Neuronal stem cell (in vitro differentiated cells): ENCODE measurements around the gene ALDH3B2.

Source experiments
- DNase-seq: peaks from one replicate; pipeline ENCODE4 v3.0.0-alpha.2; 2013; ENCODE audit warnings: low spot score
- H2AFZ ChIP-seq: one replicate; pipeline ENCODE4 v1.6.1; 2013; ENCODE audit warnings: mild to moderate bottlenecking, low read length, inconsistent platforms
- H2AK5ac ChIP-seq: 2 replicates; pipeline ENCODE4 v1.6.1; 2013; ENCODE audit warnings: low read depth, mild to moderate bottlenecking, inconsistent platforms, low read length, moderate library complexity, mixed read lengths
- H2BK120ac ChIP-seq: 2 replicates; pipeline ENCODE4 v1.6.1; 2013; ENCODE audit warnings: low read depth, mild to moderate bottlenecking, inconsistent platforms, low read length, moderate library complexity, mixed read lengths
- H2BK12ac ChIP-seq: one replicate; pipeline ENCODE4 v1.6.1; 2013; ENCODE audit warnings: low read length, inconsistent platforms
- H2BK15ac ChIP-seq: 2 replicates; pipeline ENCODE4 v1.6.1; 2013; ENCODE audit warnings: mild to moderate bottlenecking, low read length, inconsistent platforms, mixed read lengths
- H2BK5ac ChIP-seq: one replicate; pipeline ENCODE4 v1.6.1; 2013; ENCODE audit warnings: inconsistent platforms, mild to moderate bottlenecking, low read length, moderate library complexity
- H3K14ac ChIP-seq: one replicate; pipeline ENCODE4 v1.6.1; 2013; ENCODE audit warnings: low read length, inconsistent platforms
- H3K18ac ChIP-seq: 2 replicates; pipeline ENCODE4 v1.6.1; 2013; ENCODE audit warnings: low read length, inconsistent platforms
- H3K23ac ChIP-seq: 2 replicates; pipeline ENCODE4 v1.6.1; 2013; ENCODE audit warnings: low read depth, mild to moderate bottlenecking, mixed read lengths, low read length, inconsistent platforms; ENCODE audit not compliant: poor library complexity
- H3K27ac ChIP-seq: replicated peaks from 3 replicates; pipeline ENCODE4 v1.5.1; 2013; ENCODE audit warnings: low read length, inconsistent platforms
- H3K27me3 ChIP-seq, 3 experiments: 2 replicates each; pipeline ENCODE4 v1.6.1; 2013; ENCODE audit warnings: low read length in 3 of 3, mild to moderate bottlenecking in 2 of 3, inconsistent platforms in 1 of 3, low read depth in 1 of 3, mixed read lengths in 1 of 3, moderate library complexity in 1 of 3; ENCODE audit not compliant: control insufficient read depth in 3 of 3, insufficient read depth in 3 of 3
- H3K36me3 ChIP-seq, 2 donors: replicated peaks in 1 of 2; 2 replicates each; pipeline ENCODE4 v1.6.1; 2013; ENCODE audit warnings: low read length in 2 of 2; ENCODE audit not compliant: control insufficient read depth in 2 of 2, insufficient read depth in 2 of 2
- H3K4ac ChIP-seq: 2 replicates; pipeline ENCODE4 v1.6.1; 2013; ENCODE audit warnings: inconsistent platforms, mild to moderate bottlenecking, low read length, moderate library complexity
- H3K4me1 ChIP-seq, 2 donors: 1 replicate in 1 of 2; 2 replicates in 1 of 2; pipeline ENCODE4 v1.6.1; 2013; ENCODE audit warnings: low read length in 2 of 2, low read depth in 1 of 2; ENCODE audit not compliant: control insufficient read depth in 2 of 2, insufficient read depth in 1 of 2
- H3K4me2 ChIP-seq: one replicate; pipeline ENCODE4 v1.6.1; 2013; ENCODE audit warnings: mild to moderate bottlenecking, low read length, inconsistent platforms; ENCODE audit not compliant: insufficient read depth, poor library complexity, severe bottlenecking
- H3K4me3 ChIP-seq, 2 donors: 2 replicates each; pipeline ENCODE4 v1.5.1; 2013; ENCODE audit warnings: low read length in 2 of 2, mild to moderate bottlenecking in 2 of 2, inconsistent platforms in 1 of 2, moderate library complexity in 1 of 2
- H3K79me1 ChIP-seq: one replicate; pipeline ENCODE4 v1.6.1; 2013; ENCODE audit warnings: low read depth, mild to moderate bottlenecking, inconsistent platforms, low read length, moderate library complexity
- H3K9ac ChIP-seq: one replicate; pipeline ENCODE4 v1.6.1; 2013; ENCODE audit warnings: mild to moderate bottlenecking, low read depth, low read length, inconsistent platforms; ENCODE audit not compliant: poor library complexity
- H3K9me3 ChIP-seq, 2 donors: replicated peaks in 1 of 2; 2 replicates each; pipeline versions ENCODE3 to v1.6.1; 2013; ENCODE audit warnings: low read length in 2 of 2, mild to moderate bottlenecking in 2 of 2, inconsistent platforms in 1 of 2, low read depth in 1 of 2, mixed read lengths in 1 of 2, moderate library complexity in 1 of 2; ENCODE audit not compliant: control insufficient read depth in 2 of 2, insufficient read depth in 1 of 2
- H4K8ac ChIP-seq: one replicate; pipeline ENCODE4 v1.6.1; 2013; ENCODE audit warnings: low read depth, mild to moderate bottlenecking, inconsistent platforms, low read length, moderate library complexity
- H4K91ac ChIP-seq: one replicate; pipeline ENCODE4 v1.6.1; 2013; ENCODE audit warnings: low read length, low read depth, mild to moderate bottlenecking, inconsistent platforms; ENCODE audit not compliant: poor library complexity
- WGBS, 2 donors: extraction: QIAGEN DNeasy Blood & Tissue Kit; methylation state at CpG; one replicate each; pipeline ENCODE4 v1.1.7; 2013; ENCODE audit warnings: missing lambda C conversion rate in 2 of 2, mixed read lengths in 1 of 2; ENCODE audit not compliant: insufficient read length in 2 of 2, insufficient replicate concordance in 1 of 2; ENCODE audit errors: extremely low coverage in 2 of 2; 5-methylcytosine and 5-hydroxymethylcytosine counted together

The ALDH3B2 gene

GRCh38 chr11:67640021-67640757, 34.2 kb downstream of the ALDH3B2 start:
- H3K18ac ChIP-seq = peak overlapping the region; percentile 91
- no peaks in the 10 kb centered on the region for H3K79me1 ChIP-seq
- H3K4me1 ChIP-seq = peaks cover 2 to 12% of the 10 kb centered on the region in 2 donors
- H2BK12ac ChIP-seq = peak overlapping the region; percentile 68
- no peak overlapping the region for H2BK5ac ChIP-seq
- peak overlapping the region; percentile 71 for H2AFZ ChIP-seq
- peak overlapping the region; percentile 38 for H3K23ac ChIP-seq
- DNase-seq = no peak
- H3K4me2 ChIP-seq = no peak overlapping the region
- no peaks in the 10 kb centered on the region for H3K36me3 ChIP-seq
- peaks cover 0 to 2% of the 10 kb centered on the region in 2 donors for H3K9me3 ChIP-seq
- H4K8ac ChIP-seq = no peak overlapping the region
- peak overlapping the region; percentile 67 for H4K91ac ChIP-seq
- peaks cover 0 to 5% (median 2%) of the 10 kb centered on the region in 3 experiments for H3K27me3 ChIP-seq
- H2AK5ac ChIP-seq = peak overlapping the region; percentile 91
- no peak overlapping the region for H3K9ac ChIP-seq
- no peak overlapping the region for H3K4ac ChIP-seq
- WGBS, 2 donors = no CpG with 5 or more reads among the region's 23 CpGs
- peak overlapping the region; percentile 44 for H3K14ac ChIP-seq
- no peak overlapping the region for H3K27ac ChIP-seq
- no peak overlapping the region for H2BK120ac ChIP-seq
- peak overlapping the region; percentile 93 for H2BK15ac ChIP-seq
- peak overlapping the region in 1 of 2 donors; percentile 15 for H3K4me3 ChIP-seq

- Histone ChIP-seq H3K9me3 (peaks cover 0 to 2% of the 10 kb centered on the region in 2 donors), H2BK120ac (peak within 1 kb of the TSS; percentile 81)
- no CpG with 5 or more reads among the region's 18 CpGs for WGBS, 2 donors
These were observed 35.0 kb downstream of the ALDH3B2 start, which contains the start of gene TBX10 for GRCh38 chr11:67639438-67639859. Gene TBX10, minus strand, starts transcription at chr11:67639763. Its CDS starts 291 bp downstream, at chr11:67639472.

GRCh38 chr11:67638535-67639437, 35.6 kb downstream of the ALDH3B2 start:
- no peaks in the 10 kb centered on the region for H3K36me3 ChIP-seq
- no peak overlapping the region for H3K4me3 ChIP-seq
- peak overlapping the region; percentile 81 for H2BK120ac ChIP-seq
- H3K4ac ChIP-seq = no peak overlapping the region
- H3K27me3 ChIP-seq = peaks cover 0 to 5% (median 2%) of the 10 kb centered on the region in 3 experiments
- H3K18ac ChIP-seq = peak overlapping the region; percentile 38
- peak overlapping the region; percentile 82 for H3K14ac ChIP-seq
- no peak overlapping the region for H3K27ac ChIP-seq
- no peak overlapping the region for H2BK12ac ChIP-seq
- peaks cover 2 to 12% of the 10 kb centered on the region in 2 donors for H3K4me1 ChIP-seq
- H2BK15ac ChIP-seq = peak overlapping the region; percentile 93
- peak overlapping the region; percentile 60 for H3K9ac ChIP-seq
- H4K8ac ChIP-seq = peak overlapping the region; percentile 82
- no peak overlapping the region for H3K4me2 ChIP-seq
- H3K23ac ChIP-seq = peak overlapping the region; percentile 97
- WGBS, 2 donors = no CpG with 5 or more reads among the region's 24 CpGs
- no peak overlapping the region for H2AFZ ChIP-seq
- DNase-seq = no peak
- H3K79me1 ChIP-seq = no peaks in the 10 kb centered on the region
- peak overlapping the region; percentile 91 for H2AK5ac ChIP-seq
- peaks cover 0 to 2% of the 10 kb centered on the region in 2 donors for H3K9me3 ChIP-seq
- peak overlapping the region; percentile 87 for H2BK5ac ChIP-seq
- no peak overlapping the region for H4K91ac ChIP-seq

More at GRCh38 chr11:67639438-67639859, 35.0 kb downstream of the ALDH3B2 start, which contains the start of gene TBX10:
- no peaks in the 10 kb centered on the region for H3K79me1 ChIP-seq
- H3K23ac ChIP-seq = peak within 1 kb of the TSS; percentile 97
- H3K4me1 ChIP-seq = peaks cover 2 to 12% of the 10 kb centered on the region in 2 donors
- no peak within 1 kb of the TSS for H3K4me2 ChIP-seq
- peak within 1 kb of the TSS; percentile 91 for H2AK5ac ChIP-seq
- peak within 1 kb of the TSS; percentile 75 for H2BK12ac ChIP-seq
- peak within 1 kb of the TSS; percentile 93 for H2BK15ac ChIP-seq
- H4K8ac ChIP-seq = peak within 1 kb of the TSS; percentile 82
- no peaks in the 10 kb centered on the region for H3K36me3 ChIP-seq
- DNase-seq = no peak
- peak within 1 kb of the TSS; percentile 67 for H4K91ac ChIP-seq
- H3K9ac ChIP-seq = peak within 1 kb of the TSS; percentile 63
- H3K14ac ChIP-seq = peak within 1 kb of the TSS; percentile 82
- H2BK5ac ChIP-seq = peak within 1 kb of the TSS; percentile 87
- no peak within 1 kb of the TSS for H3K4ac ChIP-seq
- peak within 1 kb of the TSS; percentile 91 for H3K18ac ChIP-seq
- peak within 1 kb of the TSS in 1 of 2 donors; percentile 15 for H3K4me3 ChIP-seq
- H2AFZ ChIP-seq = peak within 1 kb of the TSS; percentile 71
- no peak within 1 kb of the TSS for H3K27ac ChIP-seq
- H3K27me3 ChIP-seq = peaks cover 0 to 5% (median 2%) of the 10 kb centered on the region in 3 experiments
